Esophagus squamous epithelium (tissue), 4 donors: ENCODE results near the gene VEPH1.

Experiments used
- CTCF ChIP-seq, 6 experiments: fragments of 450-650 bp in 4 of 6; fragments of 200-600 bp in 2 of 6; sonication (generic) in 2 of 6; IDR thresholded peaks; one replicate each; pipeline ENCODE4 v1.5.1; 2016 to 2019; ENCODE audit warnings: antibody characterized with exemption in 6 of 6, mild to moderate bottlenecking in 4 of 6, moderate library complexity in 4 of 6
- POLR2A ChIP-seq, 4 donors: fragments of 450-650 bp; IDR thresholded peaks; one replicate each; pipeline ENCODE4 v1.6.1; 2017; ENCODE audit warnings: antibody characterized with exemption in 4 of 4, mild to moderate bottlenecking in 4 of 4, moderate library complexity in 3 of 4

DNA sequence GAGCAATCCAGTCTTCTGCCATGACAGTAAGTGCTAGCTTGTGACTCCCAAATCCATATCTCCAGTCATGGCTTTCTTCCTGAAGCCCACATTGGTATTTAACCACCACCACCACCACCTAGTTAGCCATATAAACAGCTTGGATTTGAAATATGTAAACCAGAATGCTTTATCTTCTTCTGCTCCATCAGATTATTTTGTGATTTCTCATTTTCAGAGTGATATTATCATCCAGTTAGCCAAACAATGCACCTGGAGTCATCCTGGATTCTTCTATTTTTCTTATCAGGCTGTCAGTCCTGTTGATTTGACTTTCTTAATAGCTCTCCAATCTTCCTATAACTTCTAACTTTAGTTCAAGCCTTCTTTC lies 190.9 kb downstream of the VEPH1 start:
- TF ChIP-seq CTCF (IDR thresholded peaks at IDR 0.05) (no peak), POLR2A (IDR thresholded peaks at IDR 0.05) (no peak)
